ENCODE results near the gene KLHL10. TPM values are rescaled to one million over a fixed set of nuclear protein-coding genes. Genes with fewer than 3 reads are reported as not detected.
"Not testable (repeated sequence)": the region's sequence is repeated elsewhere in the genome, so short reads cannot be mapped to it uniquely, and the experiment has no call there.

The KLHL10 gene
- total and polyA plus RNA-seq, 2 experiments from 2014 or later = 0.43 TPM; not detected in 1

GRCh38 chr17:41825175-41825845, 12.3 kb upstream of the KLHL10 start:
- TF ChIP-seq EZH2phosphoT487 (IDR thresholded peaks at IDR 0.05; ENCODE audit: low read depth, severe bottlenecking, unreplicated experiment) = no peak
- no peak for TF ChIP-seq CTCF (IDR thresholded peaks at IDR 0.05; ENCODE audit: poor library complexity)
- no peak for TF ChIP-seq EZH2 (IDR thresholded peaks at IDR 0.05; ENCODE audit: borderline replicate concordance)
- no peak overlapping the region for H2AFZ ChIP-seq
- no peak overlapping the region for H3K4me2 ChIP-seq
- H3K9me2 ChIP-seq (replicated peaks; ENCODE audit: insufficient read depth) = no peaks in the 10 kb centered on the region
- H3K27me3 ChIP-seq = no peaks in the 10 kb centered on the region
- no peaks in the 10 kb centered on the region for H3K4me1 ChIP-seq (ENCODE audit: insufficient read depth)
- no peaks in the 10 kb centered on the region for H3K79me2 ChIP-seq
- no peaks in the 10 kb centered on the region for H3K9me3 ChIP-seq (ENCODE audit: low read depth)
- no peaks in the 10 kb centered on the region for H3K36me3 ChIP-seq (replicated peaks; ENCODE audit: insufficient read depth, low read depth)
- no peaks in the 10 kb centered on the region for H4K20me1 ChIP-seq (ENCODE audit: insufficient read depth, poor library complexity, severe bottlenecking)
- 93% methylated on average over 16 of the region's 19 CpGs for whole genome bisulfite sequencing (ENCODE audit: low lambda C conversion rate, missing lambda C conversion rate)
- no peak for DNase-seq (ENCODE audit: low spot score)
- H3K27ac ChIP-seq = no peak overlapping the region
- no peak overlapping the region for H3K4me3 ChIP-seq

- H3K36me3 ChIP-seq (replicated peaks; ENCODE audit: insufficient read depth, low read depth); H4K20me1 ChIP-seq (ENCODE audit: insufficient read depth, poor library complexity, severe bottlenecking); H2AFZ ChIP-seq; H3K4me1 ChIP-seq (ENCODE audit: insufficient read depth); H3K9me3 ChIP-seq (ENCODE audit: low read depth); H3K9me2 ChIP-seq (replicated peaks; ENCODE audit: insufficient read depth); H3K79me2 ChIP-seq; H3K27ac ChIP-seq; H3K4me2 ChIP-seq; H3K27me3 ChIP-seq; H3K4me3 ChIP-seq; DNase-seq (ENCODE audit: low spot score): not testable (repeated sequence)
- 88% methylated on average over 10 of the region's 10 CpGs for WGBS (ENCODE audit: low lambda C conversion rate, missing lambda C conversion rate)
Observed at GRCh38 chr17:41829961-41830360, 7.7 kb upstream of the KLHL10 start.

GRCh38 chr17:41835214-41835799, 2.3 kb upstream of the KLHL10 start:
- TF ChIP-seq CTCF (IDR thresholded peaks at IDR 0.05; ENCODE audit: poor library complexity) (no peak), EZH2phosphoT487 (IDR thresholded peaks at IDR 0.05; ENCODE audit: low read depth, severe bottlenecking, unreplicated experiment) (no peak), EZH2 (IDR thresholded peaks at IDR 0.05; ENCODE audit: borderline replicate concordance) (no peak)
- H3K27me3 ChIP-seq = no peaks in the 10 kb centered on the region
- no peaks in the 10 kb centered on the region for H3K9me2 ChIP-seq (replicated peaks; ENCODE audit: insufficient read depth)
- H3K79me2 ChIP-seq = peaks cover 18% of the 10 kb centered on the region
- no peaks in the 10 kb centered on the region for H3K9me3 ChIP-seq (ENCODE audit: low read depth)
- H3K27ac ChIP-seq = no peak overlapping the region
- H3K4me3 ChIP-seq = peak overlapping the region; percentile 97
- H4K20me1 ChIP-seq (ENCODE audit: insufficient read depth, poor library complexity, severe bottlenecking) = no peaks in the 10 kb centered on the region
- no peak for DNase-seq (ENCODE audit: low spot score)
- H3K36me3 ChIP-seq (replicated peaks; ENCODE audit: insufficient read depth, low read depth) = no peaks in the 10 kb centered on the region
- H3K4me2 ChIP-seq = peak overlapping the region; percentile 97
- 15% methylated on average over 13 of the region's 13 CpGs for WGBS (ENCODE audit: low lambda C conversion rate, missing lambda C conversion rate)
- H2AFZ ChIP-seq = peak overlapping the region; percentile 100
- H3K4me1 ChIP-seq (ENCODE audit: insufficient read depth) = no peaks in the 10 kb centered on the region

- H3K27me3 ChIP-seq = no peaks in the 10 kb centered on the region
- peak within 1 kb of the TSS; percentile 97 for H3K4me2 ChIP-seq
- DNase-seq (ENCODE audit: low spot score) = peak; percentile 80
- no peaks in the 10 kb centered on the region for H4K20me1 ChIP-seq (ENCODE audit: insufficient read depth, poor library complexity, severe bottlenecking)
- peak within 1 kb of the TSS; percentile 43 for H3K27ac ChIP-seq
- H3K4me3 ChIP-seq = peak within 1 kb of the TSS; percentile 97
- 3% methylated on average over 39 of the region's 72 CpGs for WGBS (ENCODE audit: low lambda C conversion rate, missing lambda C conversion rate)
- no peaks in the 10 kb centered on the region for H3K36me3 ChIP-seq (replicated peaks; ENCODE audit: insufficient read depth, low read depth)
- TF ChIP-seq EZH2 (IDR thresholded peaks at IDR 0.05; ENCODE audit: borderline replicate concordance) (no peak), EZH2phosphoT487 (IDR thresholded peaks at IDR 0.05; ENCODE audit: low read depth, severe bottlenecking, unreplicated experiment) (no peak), CTCF (IDR thresholded peaks at IDR 0.05; ENCODE audit: poor library complexity) (no peak)
- H3K79me2 ChIP-seq = peaks cover 18% of the 10 kb centered on the region
- H2AFZ ChIP-seq = peak within 1 kb of the TSS; percentile 100
- H3K9me3 ChIP-seq (ENCODE audit: low read depth) = no peaks in the 10 kb centered on the region
- H3K4me1 ChIP-seq (ENCODE audit: insufficient read depth) = no peaks in the 10 kb centered on the region
- no peaks in the 10 kb centered on the region for H3K9me2 ChIP-seq (replicated peaks; ENCODE audit: insufficient read depth)
Observed at GRCh38 chr17:41835800-41836549, 1.6 kb upstream of the KLHL10 start, which contains the start of gene NT5C3B. Gene NT5C3B, minus strand, starts transcription at chr17:41836232. Its CDS starts 39 bp downstream, at chr17:41836193.
